HAP-1 (cell line): ENCODE results near the gene CASS4.

ENCODE experiments used
- DNase-seq, 2 experiments: peaks; one replicate each; pipeline ENCODE4 v3.0.0-alpha.2; 2016 to 2020; ENCODE audit warnings: low spot score in 2 of 2
- H3K27me3 ChIP-seq: fragments of 250-450 bp; sonication (Bioruptor Pico); 2 replicates; pipeline ENCODE4 v1.5.1; 2020; ENCODE audit warnings: low read depth, mild to moderate bottlenecking, moderate library complexity
- H3K36me3 ChIP-seq: fragments of 250-450 bp; sonication (Bioruptor Pico); replicated peaks from 2 replicates; pipeline ENCODE4 v1.5.1; 2020; ENCODE audit warnings: mild to moderate bottlenecking
- H3K4me1 ChIP-seq: fragments of 250-450 bp; sonication (Bioruptor Pico); 2 replicates; pipeline ENCODE4 v1.5.1; 2020; ENCODE audit warnings: mild to moderate bottlenecking
- H3K4me3 ChIP-seq: fragments of 250-450 bp; sonication (Bioruptor Pico); 2 replicates; pipeline ENCODE4 v1.5.1; 2020; ENCODE audit warnings: mild to moderate bottlenecking, moderate library complexity
- H3K9me3 ChIP-seq: fragments of 250-450 bp; sonication (Bioruptor Pico); 2 replicates; pipeline ENCODE4 v1.5.1; 2020; ENCODE audit warnings: mild to moderate bottlenecking, moderate library complexity
- in situ Hi-C: fragments of 300-500 bp; cut with MboI; formaldehyde crosslinking; loops from 3 replicates; pipeline ENCODE4 v1.14.3; 2020; ENCODE audit warnings: low sequenced_read_pairs, inconsistent platforms, mixed read lengths

Gene CASS4

GRCh38 chr20:56487216-56487615 is 75.2 kb downstream of the CASS4 start:
- in situ Hi-C loops: no loop called here
- Histone ChIP-seq H3K4me3 (no peak overlapping the region), H3K27me3 (no peaks in the 10 kb centered on the region), H3K4me1 (no peaks in the 10 kb centered on the region), H3K9me3 (no peaks in the 10 kb centered on the region), H3K36me3 (peaks cover 35% of the 10 kb centered on the region)
- no peak for DNase-seq

- peaks cover 27% of the 10 kb centered on the region for H3K36me3 ChIP-seq
- H3K9me3 ChIP-seq: no peaks in the 10 kb centered on the region
- in situ Hi-C loops: no loop called here
- no peak overlapping the region for H3K4me3 ChIP-seq
- no peak for DNase-seq
- H3K4me1 ChIP-seq: no peaks in the 10 kb centered on the region
- no peaks in the 10 kb centered on the region for H3K27me3 ChIP-seq
Observed at GRCh38 chr20:56488566-56488965, 76.5 kb downstream of the CASS4 start.

GRCh38 chr20:56501116-56501515 is 89.1 kb downstream of the CASS4 start:
- in situ Hi-C loops: no loop called here

GRCh38 chr20:56503916-56504315 is 91.9 kb downstream of the CASS4 start:
- Histone ChIP-seq H3K4me3 (no peak overlapping the region), H3K36me3 (no peaks in the 10 kb centered on the region), H3K27me3 (no peaks in the 10 kb centered on the region), H3K9me3 (no peaks in the 10 kb centered on the region), H3K4me1 (no peaks in the 10 kb centered on the region)
- in situ Hi-C loops: no loop called here
- DNase-seq: no peak

More at GRCh38 chr20:56501116-56501515, 89.1 kb downstream of the CASS4 start:
- Histone ChIP-seq H3K9me3 (no peaks in the 10 kb centered on the region), H3K4me3 (no peak overlapping the region), H3K4me1 (no peaks in the 10 kb centered on the region), H3K27me3 (no peaks in the 10 kb centered on the region), H3K36me3 (peaks cover 4% of the 10 kb centered on the region; the same call in 1 of the 2 replicates)
- no peak for DNase-seq

GRCh38 chr20:56504373-56505005 is 92.4 kb downstream of the CASS4 start:
- Histone ChIP-seq H3K27me3 (no peaks in the 10 kb centered on the region), H3K4me1 (no peaks in the 10 kb centered on the region), H3K9me3 (no peaks in the 10 kb centered on the region), H3K36me3 (no peaks in the 10 kb centered on the region), H3K4me3 (no peak overlapping the region)
- in situ Hi-C loops: no loop called here
- DNase-seq: peak in 1 of 2 experiments; percentile 48

GRCh38 chr20:56506103-56506502 is 94.0 kb downstream of the CASS4 start:
- no peaks in the 10 kb centered on the region for H3K4me1 ChIP-seq
- H3K4me3 ChIP-seq: no peak overlapping the region
- no peaks in the 10 kb centered on the region for H3K9me3 ChIP-seq
- H3K36me3 ChIP-seq: no peaks in the 10 kb centered on the region
- H3K27me3 ChIP-seq: no peaks in the 10 kb centered on the region
- in situ Hi-C loops: no loop called here
- no peak for DNase-seq
